HepG2 (cell line): Measurements from ENCODE around the gene MIDN. TPM values are rescaled to one million over a fixed set of nuclear protein-coding genes. Genes with fewer than 3 reads are reported as not detected.

ENCODE experiments used
- AGO2 ChIP-seq: fragments of 200-400 bp; formaldehyde crosslinking; optimal IDR thresholded peaks from 2 replicates; pipeline ENCODE3; 2017; ENCODE audit warnings: mild to moderate bottlenecking, low read depth, low read length, moderate library complexity
- DZIP1 ChIP-seq: sonication (generic); formaldehyde crosslinking; IDR thresholded peaks from 2 replicates; pipeline ENCODE4 v1.5.0; 2020; ENCODE audit warnings: mild to moderate bottlenecking, missing genetic modification reagents
- ELK4 ChIP-seq: sonication (generic); formaldehyde crosslinking; IDR thresholded peaks from 2 replicates; pipeline ENCODE4 v1.9.0; 2021; ENCODE audit warnings: missing genetic modification reagents, borderline replicate concordance
- FOXK1 ChIP-seq: sonication (generic); formaldehyde crosslinking; IDR thresholded peaks from 2 replicates; pipeline ENCODE4 v1.4.0; 2020; ENCODE audit warnings: low read depth, missing genetic modification reagents, borderline replicate concordance
- GATAD2A ChIP-seq: IDR thresholded peaks from 2 replicates; pipeline ENCODE4 v1.6.1; 2016
- RBFOX2 ChIP-seq: fragments of 200-400 bp; formaldehyde crosslinking; IDR thresholded peaks from 2 replicates; pipeline ENCODE4 v1.6.1; 2017; ENCODE audit warnings: low read depth, mild to moderate bottlenecking, low read length
- SAFB2 ChIP-seq: sonication (generic); formaldehyde crosslinking; IDR thresholded peaks from 2 replicates; pipeline ENCODE4 v1.5.1; 2020; ENCODE audit warnings: missing genetic modification reagents, low read depth, mild to moderate bottlenecking, borderline replicate concordance
- SP1 ChIP-seq, 2 experiments: fragments of 450-650 bp in 1 of 2; sonication (generic) in 1 of 2; formaldehyde crosslinking in 1 of 2; IDR thresholded peaks; 2 replicates each; pipeline versions ENCODE4 v1.4.0 to v1.6.1; 2016 to 2020; ENCODE audit warnings: missing genetic modification reagents in 1 of 2
- TBL1XR1 ChIP-seq: fragments of 150-350 bp; IDR thresholded peaks from 2 replicates; pipeline ENCODE4 v1.6.1; 2014; ENCODE audit warnings: borderline replicate concordance, low read length; ENCODE audit not compliant: partially characterized antibody
- ZBED4 ChIP-seq: sonication (generic); formaldehyde crosslinking; IDR thresholded peaks from 2 replicates; pipeline ENCODE4 v1.4.0; 2020; ENCODE audit warnings: missing genetic modification reagents, borderline replicate concordance
- ZBTB38 ChIP-seq: sonication (generic); formaldehyde crosslinking; IDR thresholded peaks from 2 replicates; pipeline ENCODE4 v1.5.1; 2020; ENCODE audit warnings: mild to moderate bottlenecking, missing genetic modification reagents
- ZFP36L2 ChIP-seq: sonication (generic); formaldehyde crosslinking; IDR thresholded peaks from 2 replicates; pipeline ENCODE4 v1.4.0; 2020; ENCODE audit warnings: missing genetic modification reagents
- ZMYM2 ChIP-seq: sonication (generic); formaldehyde crosslinking; IDR thresholded peaks from 2 replicates; pipeline ENCODE4 v1.8.0; 2022; ENCODE audit warnings: mild to moderate bottlenecking, missing genetic modification reagents
- ZNF160 ChIP-seq: sonication (generic); formaldehyde crosslinking; IDR thresholded peaks from 2 replicates; pipeline ENCODE4 v1.8.0; 2022; ENCODE audit warnings: mild to moderate bottlenecking, inconsistent platforms, missing genetic modification reagents
- ZNF431 ChIP-seq: sonication (generic); formaldehyde crosslinking; IDR thresholded peaks from 2 replicates; pipeline ENCODE4 v1.9.0; 2022; ENCODE audit warnings: missing genetic modification reagents, low read depth, mild to moderate bottlenecking, borderline replicate concordance
- ZNF574 ChIP-seq: sonication (generic); formaldehyde crosslinking; IDR thresholded peaks from 2 replicates; pipeline ENCODE4 v1.4.0; 2020; ENCODE audit warnings: missing genetic modification reagents
- ZNF629 ChIP-seq: sonication (generic); formaldehyde crosslinking; conservative IDR thresholded peaks from 2 replicates; pipeline ENCODE4 v1.5.0; 2020; ENCODE audit warnings: missing genetic modification reagents
- ZNF790 ChIP-seq: sonication (generic); formaldehyde crosslinking; IDR thresholded peaks from 2 replicates; pipeline ENCODE4 v1.8.0; 2022; ENCODE audit warnings: missing genetic modification reagents, mild to moderate bottlenecking, borderline replicate concordance
- ZSCAN20 ChIP-seq: sonication (generic); formaldehyde crosslinking; IDR thresholded peaks from 2 replicates; pipeline ENCODE4 v1.4.0; 2020; ENCODE audit warnings: missing genetic modification reagents, mild to moderate bottlenecking, borderline replicate concordance
- polyA plus RNA-seq, 8 experiments: library from polyadenylated mRNA; depleted of rRNA in 3 of 8; stranded (reverse) in 7 of 8; unstranded in 1 of 8; fragments of >200 nt; fragmentation: Illumina TruSeq in 4 of 8; extraction: Trizol in 4 of 8; gene quantifications; 2 replicates each; pipeline versions ENCODE4 v1.2.1 to v1.2.3, GENCODE V29; 2011 to 2016; ENCODE audit warnings: low read depth in 4 of 8, missing spikeins in 1 of 8, mixed read lengths in 1 of 8; ENCODE audit not compliant: insufficient read depth in 1 of 8
- total RNA-seq, 5 experiments: library from RNA; depleted of rRNA; stranded (reverse); fragments of >200 nt; fragmentation: Illumina TruSeq; extraction: Trizol; gene quantifications; 2 replicates each; pipeline ENCODE4 v1.2.3, GENCODE V29; 2016; ENCODE audit warnings: low read depth in 1 of 5

The MIDN gene
- total and polyA plus RNA-seq, 2 of the 13 experiments (the other 11 are each of a cell fraction or from before 2014, with no cell fraction given), result 8.4 to 18.0 TPM

- TF ChIP-seq ZNF574 (CRISPR knock-in tag), result no peak
- no peak for TF ChIP-seq FOXK1 (CRISPR knock-in tag)
- no peak for TF ChIP-seq ZNF629
- no peak for TF ChIP-seq ZBED4
- no peak for TF ChIP-seq ELK4 (CRISPR knock-in tag)
- peak; percentile 79; the same call in 1 of the 2 replicates for TF ChIP-seq ZBTB38 (CRISPR knock-in tag)
- TF ChIP-seq RBFOX2, result peak; percentile 95
- 0 out of 2 replicates have a peak, but pooled peaks have one; percentile 28 for TF ChIP-seq ZNF160 (CRISPR knock-in tag)
- no peak for TF ChIP-seq GATAD2A (CRISPR knock-in tag)
- 0 out of 2 replicates have a peak, but pooled peaks have one; percentile 70 for TF ChIP-seq DZIP1 (CRISPR knock-in tag)
- TF ChIP-seq SP1 (IDR thresholded peaks at IDR 0.05), result no peak
- 0 out of 2 replicates have a peak, but pooled peaks have one; percentile 37 for TF ChIP-seq SP1 (CRISPR knock-in tag; IDR thresholded peaks at IDR 0.05)
- TF ChIP-seq ZNF431 (CRISPR knock-in tag), result no peak
- TF ChIP-seq AGO2, result peak; percentile 96
- peak; percentile 55; the same call in 1 of the 2 replicates for TF ChIP-seq SAFB2 (CRISPR knock-in tag)
- TF ChIP-seq ZSCAN20, result no peak
- no peak for TF ChIP-seq TBL1XR1
- TF ChIP-seq ZFP36L2 (CRISPR knock-in tag), result no peak
- TF ChIP-seq ZMYM2 (CRISPR knock-in tag), result no peak
- TF ChIP-seq ZNF790 (CRISPR knock-in tag), result 0 out of 2 replicates have a peak, but pooled peaks have one; percentile 33
These were observed 5.7 kb downstream of the MIDN start (continued) for GRCh38 chr19:1254081-1254527.
